Liver (tissue), 9 donors: ENCODE measurements around the gene IFI27. TPM values are rescaled to one million over a fixed set of nuclear protein-coding genes. Genes with fewer than 3 reads are reported as not detected.

Experiments used
- DNase-seq: peaks from one replicate; pipeline ENCODE4 v3.0.0-alpha.2; 2017; ENCODE audit warnings: low spot score
- H3K27ac ChIP-seq, 2 donors: one replicate each; pipeline ENCODE4 v1.7.0; 2013; ENCODE audit warnings: inconsistent platforms in 2 of 2, low read length in 2 of 2, control low read depth in 1 of 2, low read depth in 1 of 2, mild to moderate bottlenecking in 1 of 2
- H3K27me3 ChIP-seq, 4 donors: one replicate each; pipeline versions ENCODE4 v1.6.1 to v1.7.0; 2013; ENCODE audit warnings: low read length in 3 of 4, inconsistent platforms in 1 of 4, mild to moderate bottlenecking in 1 of 4, moderate library complexity in 1 of 4; ENCODE audit not compliant: control insufficient read depth in 4 of 4, insufficient read depth in 4 of 4
- H3K36me3 ChIP-seq, 4 donors: one replicate each; pipeline versions ENCODE4 v1.6.1 to v1.7.0; 2013; ENCODE audit warnings: low read length in 3 of 4, mild to moderate bottlenecking in 3 of 4, low read depth in 1 of 4, moderate library complexity in 1 of 4; ENCODE audit not compliant: control insufficient read depth in 4 of 4, insufficient read depth in 3 of 4
- H3K4me1 ChIP-seq, 4 donors: one replicate each; pipeline versions ENCODE4 v1.6.1 to v1.7.0; 2013; ENCODE audit warnings: low read length in 3 of 4, mild to moderate bottlenecking in 3 of 4, moderate library complexity in 1 of 4; ENCODE audit not compliant: control insufficient read depth in 4 of 4, insufficient read depth in 4 of 4
- H3K4me3 ChIP-seq, 3 donors: one replicate each; pipeline versions ENCODE4 v1.6.1 to v1.7.0; 2013; ENCODE audit warnings: low read length in 3 of 3, control low read depth in 1 of 3, low read depth in 1 of 3, mild to moderate bottlenecking in 1 of 3
- H3K9ac ChIP-seq, 2 donors: one replicate each; pipeline ENCODE4 v1.7.0; 2013; ENCODE audit warnings: low read length in 2 of 2, mild to moderate bottlenecking in 2 of 2, moderate library complexity in 2 of 2, control low read depth in 1 of 2, low read depth in 1 of 2
- H3K9me3 ChIP-seq, 4 donors: one replicate each; pipeline versions ENCODE4 v1.6.1 to v1.7.0; 2013; ENCODE audit warnings: low read length in 3 of 4; ENCODE audit not compliant: control insufficient read depth in 4 of 4
- ATF3 ChIP-seq: IDR thresholded peaks from 2 replicates; pipeline ENCODE4 v1.6.1; 2016; ENCODE audit warnings: antibody characterized with exemption
- CTCF ChIP-seq: fragments of 150-350 bp; IDR thresholded peaks from 2 replicates; pipeline ENCODE4 v1.5.1; 2017; ENCODE audit warnings: improper control_type of control experiment, low read depth, low read length; ENCODE audit not compliant: missing input control
- FOXA1 ChIP-seq: IDR thresholded peaks from 2 replicates; pipeline ENCODE4 v1.6.1; 2016; ENCODE audit warnings: antibody characterized with exemption
- FOXA2 ChIP-seq: IDR thresholded peaks from 2 replicates; pipeline ENCODE4 v1.6.1; 2016; ENCODE audit warnings: antibody characterized with exemption
- GABPA ChIP-seq, 2 donors: IDR thresholded peaks in 1 of 2; conservative IDR thresholded peaks in 1 of 2; 2 replicates each; pipeline ENCODE4 v1.6.1; 2016; ENCODE audit warnings: antibody characterized with exemption in 2 of 2, mild to moderate bottlenecking in 1 of 2, moderate library complexity in 1 of 2
- HNF4A ChIP-seq, 2 donors: conservative IDR thresholded peaks; 2 replicates each; pipeline ENCODE4 v1.6.1; 2016; ENCODE audit warnings: antibody characterized with exemption in 2 of 2, mild to moderate bottlenecking in 2 of 2
- HNF4G ChIP-seq: IDR thresholded peaks from 2 replicates; pipeline ENCODE4 v1.6.1; 2016; ENCODE audit warnings: antibody characterized with exemption
- JUND ChIP-seq, 2 donors: IDR thresholded peaks; 2 replicates each; pipeline ENCODE4 v1.6.1; 2016; ENCODE audit warnings: antibody characterized with exemption in 2 of 2
- MAX ChIP-seq: IDR thresholded peaks from 2 replicates; pipeline ENCODE4 v1.6.1; 2016; ENCODE audit warnings: antibody characterized with exemption
- NR2F2 ChIP-seq: IDR thresholded peaks from 2 replicates; pipeline ENCODE4 v1.6.1; 2016; ENCODE audit warnings: antibody characterized with exemption
- RAD21 ChIP-seq, 2 donors: IDR thresholded peaks; 2 replicates each; pipeline ENCODE4 v1.6.1; 2016; ENCODE audit warnings: antibody characterized with exemption in 2 of 2, mild to moderate bottlenecking in 2 of 2
- REST ChIP-seq: IDR thresholded peaks from 2 replicates; pipeline ENCODE4 v1.6.1; 2016; ENCODE audit warnings: antibody characterized with exemption, mild to moderate bottlenecking
- RXRA ChIP-seq, 2 donors: IDR thresholded peaks; 2 replicates each; pipeline ENCODE4 v1.6.1; 2017 to 2018; ENCODE audit warnings: antibody characterized with exemption in 2 of 2, mild to moderate bottlenecking in 1 of 2
- SP1 ChIP-seq: IDR thresholded peaks from 2 replicates; pipeline ENCODE4 v1.6.1; 2018; ENCODE audit warnings: antibody characterized with exemption, mild to moderate bottlenecking
- TAF1 ChIP-seq: conservative IDR thresholded peaks from 2 replicates; pipeline ENCODE4 v1.6.1; 2016; ENCODE audit warnings: antibody characterized with exemption, mild to moderate bottlenecking
- YY1 ChIP-seq: IDR thresholded peaks from 2 replicates; pipeline ENCODE4 v1.6.1; 2016; ENCODE audit warnings: antibody characterized with exemption, mild to moderate bottlenecking
- ZBTB33 ChIP-seq: IDR thresholded peaks from 2 replicates; pipeline ENCODE4 v1.6.1; 2016; ENCODE audit warnings: antibody characterized with exemption
- WGBS: extraction: QIAGEN DNeasy Blood & Tissue Kit; methylation state at CpG from one replicate; pipeline ENCODE4 v1.1.7; 2013; 5-methylcytosine and 5-hydroxymethylcytosine counted together
- polyA plus RNA-seq, 2 donors: library from polyadenylated mRNA; stranded (reverse) in 1 of 2; unstranded in 1 of 2; fragments of 200-250 nt in 1 of 2; fragments of >200 nt in 1 of 2; fragmentation: Nextera tagmentation in 1 of 2; extraction: Ambion mirVana in 1 of 2; gene quantifications; one replicate each; pipeline versions ENCODE4 v1.2.1 to v1.2.3, GENCODE V29; 2013 to 2015
- total RNA-seq, 2 donors: library from RNA; depleted of rRNA; stranded (reverse); fragments of >200 nt; gene quantifications; one replicate each; pipeline ENCODE4 v1.2.3, GENCODE V29; 2014
- donor health status: healthy.
- donor health status: healthy.
- donor health status: healthy.
- donor health status: healthy.
- donor health status: healthy.

The IFI27 gene
- total and polyA plus RNA-seq, 4 donors = 12.7 to 170 (median 42.2) TPM

GRCh38 chr14:94142836-94143235 lies 32.3 kb downstream of the IFI27 start:
- DNase-seq = no peak
- H3K9ac ChIP-seq = no peak overlapping the region
- H3K36me3 ChIP-seq = no peaks in the 10 kb centered on the region
- H3K9me3 ChIP-seq = no peaks in the 10 kb centered on the region
- H3K27ac ChIP-seq = no peak overlapping the region
- no peak overlapping the region for H3K4me3 ChIP-seq
- WGBS = 88% methylated on average over 1 of the region's 1 CpG
- TF ChIP-seq FOXA1 (no peak), RAD21 (IDR thresholded peaks at IDR 0.05) (no peak), FOXA2 (no peak), SP1 (no peak), TAF1 (no peak), REST (no peak), YY1 (no peak), MAX (no peak), RXRA (IDR thresholded peaks at IDR 0.05) (no peak)
- H3K27me3 ChIP-seq = no peaks in the 10 kb centered on the region
- no peaks in the 10 kb centered on the region for H3K4me1 ChIP-seq

GRCh38 chr14:94143239-94143638 lies 32.7 kb downstream of the IFI27 start:
- H3K9ac ChIP-seq = no peak overlapping the region
- H3K27ac ChIP-seq = no peak overlapping the region
- no peaks in the 10 kb centered on the region for H3K36me3 ChIP-seq
- H3K9me3 ChIP-seq = no peaks in the 10 kb centered on the region
- no peak for DNase-seq
- TF ChIP-seq NR2F2 (no peak), CTCF (peak; percentile 5)
- no peak overlapping the region for H3K4me3 ChIP-seq
- H3K27me3 ChIP-seq = no peaks in the 10 kb centered on the region
- H3K4me1 ChIP-seq = no peaks in the 10 kb centered on the region
- 89% methylated on average over 3 of the region's 3 CpGs for whole genome bisulfite sequencing

- Histone ChIP-seq H3K9ac (no peak overlapping the region), H3K4me3 (no peak overlapping the region), H3K27ac (no peak overlapping the region), H3K4me1 (no peaks in the 10 kb centered on the region), H3K27me3 (no peaks in the 10 kb centered on the region), H3K36me3 (no peaks in the 10 kb centered on the region), H3K9me3 (no peaks in the 10 kb centered on the region)
- no peak for DNase-seq
- 95% methylated on average over 4 of the region's 4 CpGs for WGBS
- TF ChIP-seq RAD21 (IDR thresholded peaks at IDR 0.05) = no peak
- TF ChIP-seq REST = no peak
- TF ChIP-seq TAF1 = no peak
- TF ChIP-seq YY1 = no peak
- TF ChIP-seq NR2F2 = no peak
- TF ChIP-seq JUND (IDR thresholded peaks at IDR 0.05) = no peak
- no peak for TF ChIP-seq SP1
- no peak for TF ChIP-seq HNF4G
- TF ChIP-seq ATF3 = no peak
- no peak for TF ChIP-seq FOXA1
- no peak for TF ChIP-seq GABPA (IDR thresholded peaks at IDR 0.05 in 1 of 2, conservative IDR thresholded peaks at IDR 0.05 in 1 of 2)
- no peak for TF ChIP-seq HNF4A (conservative IDR thresholded peaks at IDR 0.05)
- no peak for TF ChIP-seq MAX
- no peak for TF ChIP-seq ZBTB33
- no peak for TF ChIP-seq RXRA (IDR thresholded peaks at IDR 0.05)
These were observed 33.2 kb downstream of the IFI27 start for GRCh38 chr14:94143711-94144110.
